NCI-H774 (cell line): ENCODE data around the gene SNX8.
A peak's percentile ranks its signal among the peaks of the same experiment; 100 is the strongest.

Experiments used
- DNase-seq: peaks from one replicate; lab custom pipeline; 2025; lab: John Stamatoyannopoulos, UW

SNX8 gene

DNA sequence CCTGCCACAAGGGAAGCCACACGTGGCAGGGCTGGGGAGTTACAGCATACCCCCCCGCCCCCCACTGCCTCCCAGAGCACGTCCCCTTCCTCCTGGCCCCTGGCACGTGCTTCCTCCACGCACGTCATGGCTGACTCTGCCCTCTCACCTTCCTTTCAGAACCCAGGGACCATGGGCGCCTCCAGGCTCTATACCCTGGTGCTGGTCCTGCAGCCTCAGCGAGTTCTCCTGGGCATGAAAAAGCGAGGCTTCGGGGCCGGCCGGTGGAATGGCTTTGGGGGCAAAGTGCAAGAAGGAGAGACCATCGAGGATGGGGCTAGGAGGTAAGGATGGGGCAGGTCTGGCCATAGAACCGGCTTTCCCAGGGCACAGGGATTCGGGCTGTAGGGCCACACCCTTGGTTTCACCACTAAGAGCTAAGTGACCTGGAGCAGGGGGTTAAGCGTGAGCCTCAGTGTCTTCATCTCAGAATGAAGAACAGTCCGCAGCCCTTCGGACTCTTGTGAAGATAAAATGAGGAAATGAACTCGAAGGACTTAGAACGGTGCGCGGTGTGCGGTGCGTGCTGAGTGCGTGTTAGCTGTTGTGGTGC lies 69.7 kb downstream of the SNX8 start:
- no peak for DNase-seq

DNA sequence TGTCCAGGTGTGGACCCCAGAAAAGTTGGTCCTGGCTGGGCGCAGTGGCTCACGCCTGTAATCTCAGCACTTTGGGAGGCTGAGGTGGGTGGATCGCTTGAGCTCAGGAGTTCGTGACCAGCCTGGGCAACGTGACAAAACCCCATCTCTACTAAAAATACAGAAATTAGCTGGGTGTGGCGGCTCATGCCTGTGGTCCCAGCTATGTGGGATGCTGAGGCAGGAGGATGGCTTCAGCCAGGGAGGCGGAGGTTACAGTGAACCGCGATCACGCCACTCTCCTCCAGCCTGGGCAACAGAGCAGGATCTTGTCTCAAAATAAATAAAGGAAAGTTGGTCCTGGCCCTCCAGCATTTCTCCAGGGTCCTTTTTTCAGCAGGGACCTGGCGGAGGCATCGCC lies 70.8 kb downstream of the SNX8 start:
- no peak for DNase-seq

- DNase-seq, result no peak
Observed at GRCh38 chr7:2242541-2243429, 71.5 kb downstream of the SNX8 start.

- peak; percentile 81 for DNase-seq
Observed at GRCh38 chr7:2241580-2242540, 72.4 kb downstream of the SNX8 start, which contains the start of the genes MRM2 and NUDT1. MRM2 (minus strand) TSS chr7:2242205; CDS start chr7:2242169, 36 bp downstream. NUDT1 (plus strand) TSS chr7:2242226; CDS start chr7:2244575, 2,349 bp downstream.

- DNase-seq, result no peak
Observed at GRCh38 chr7:2239242-2239641, 75.0 kb downstream of the SNX8 start.

DNA sequence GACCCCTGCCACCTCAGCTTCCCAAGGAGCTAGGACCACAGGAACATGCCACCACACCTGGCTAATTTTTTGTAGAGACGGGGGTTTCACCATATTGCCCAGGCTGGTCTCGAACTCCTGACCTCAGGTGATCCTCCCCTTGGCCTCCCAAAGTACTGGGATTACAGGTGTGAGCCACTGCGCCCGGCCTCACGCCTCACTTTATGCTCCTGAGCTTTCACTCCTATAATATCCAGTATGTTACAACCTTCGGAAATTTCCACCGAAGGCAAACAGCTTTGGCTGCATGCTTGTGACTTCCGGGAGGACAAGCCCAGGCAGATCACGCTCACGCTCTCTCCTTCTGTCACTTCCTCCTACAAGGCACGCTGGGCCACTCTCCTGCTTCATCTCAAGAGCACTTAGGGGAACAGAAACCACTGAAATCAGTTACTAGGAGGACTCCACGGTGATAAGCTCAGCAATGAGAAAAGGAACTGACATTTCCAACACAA lies 77.1 kb downstream of the SNX8 start:
- no peak for DNase-seq

GRCh38 chr7:2233926-2234325 lies 80.3 kb downstream of the SNX8 start:
- DNase-seq, result no peak

DNA sequence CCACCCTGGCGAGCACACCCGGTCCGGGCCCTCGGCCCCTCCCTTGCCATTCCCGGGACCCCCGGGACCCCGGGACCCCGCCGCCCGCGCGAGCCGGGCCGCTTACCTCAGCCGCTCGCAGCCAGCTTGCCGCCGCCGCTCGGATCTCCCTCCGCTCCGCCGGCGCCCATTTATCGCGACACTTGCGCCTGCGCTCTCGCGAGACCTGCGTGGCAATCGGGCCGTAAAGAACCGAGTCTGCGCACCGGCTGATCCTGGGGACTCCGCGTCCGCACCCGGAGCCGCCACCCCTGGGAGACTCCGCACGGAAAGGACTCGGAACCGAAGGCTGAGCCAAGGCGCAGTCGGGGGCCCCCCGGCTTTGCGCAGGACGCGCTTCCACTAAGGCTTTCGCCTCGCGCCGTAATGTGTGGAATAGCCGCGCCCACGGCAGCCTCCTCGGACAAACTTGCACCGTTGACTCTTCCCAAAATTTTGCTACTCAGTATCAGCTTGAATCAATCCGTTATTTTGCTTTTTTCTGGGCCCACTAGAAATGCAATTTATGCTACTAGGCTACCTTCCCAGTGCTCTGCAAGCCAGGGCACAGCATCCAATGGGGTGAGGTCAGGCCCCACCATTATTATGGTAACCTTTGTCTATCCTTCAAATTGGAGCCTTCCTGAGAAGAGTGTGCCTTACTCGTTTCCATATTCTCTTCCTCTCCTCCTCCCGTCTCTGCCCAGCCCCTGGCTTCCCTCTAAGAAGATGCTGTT lies 81.3 kb downstream of the SNX8 start, which contains the start of gene MAD1L1:
Gene MAD1L1 (minus strand): TSS at position 180 of the 755 bp plus-strand sequence. CDS start 2,812 bp downstream, outside the sequence.
- DNase-seq, result peak; percentile 73

DNA sequence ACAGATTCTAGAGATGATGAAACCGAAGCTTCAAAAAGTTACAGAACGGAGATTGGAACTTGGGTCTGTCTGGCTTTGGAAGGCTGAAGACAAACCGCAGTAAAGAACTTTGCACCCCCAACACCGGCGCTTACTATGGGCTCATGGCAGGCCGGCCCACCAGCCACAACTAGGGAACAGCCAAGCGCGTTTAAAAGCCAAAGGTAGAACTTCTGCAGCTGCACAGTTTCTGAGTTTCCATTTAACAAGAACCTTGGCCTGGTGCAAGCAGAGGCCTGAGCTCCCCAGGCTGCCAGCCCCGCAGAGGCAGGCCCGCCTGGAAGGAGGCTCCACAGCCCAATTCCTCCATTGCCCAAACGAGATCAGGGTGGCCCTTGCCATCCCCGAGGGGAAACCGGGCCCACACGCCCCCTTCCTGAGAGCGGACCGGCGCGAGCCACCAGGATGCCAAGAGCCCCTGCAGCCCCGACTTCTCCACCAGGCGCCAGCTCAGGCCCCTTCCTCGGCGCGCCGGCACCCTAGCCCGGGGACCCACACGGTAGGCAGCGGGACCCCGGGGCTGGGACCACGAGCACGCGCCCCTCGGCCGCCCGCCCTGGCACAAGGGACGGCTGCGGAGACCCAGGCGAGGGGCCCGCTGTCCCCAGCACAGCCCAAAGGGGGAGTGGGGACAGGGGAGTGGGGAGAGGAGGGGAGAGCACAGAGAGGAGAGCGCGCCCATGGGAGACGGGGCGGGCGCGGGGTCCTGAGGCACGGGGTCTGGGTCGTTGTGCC lies 82.1 kb downstream of the SNX8 start:
- DNase-seq, result no peak

DNA sequence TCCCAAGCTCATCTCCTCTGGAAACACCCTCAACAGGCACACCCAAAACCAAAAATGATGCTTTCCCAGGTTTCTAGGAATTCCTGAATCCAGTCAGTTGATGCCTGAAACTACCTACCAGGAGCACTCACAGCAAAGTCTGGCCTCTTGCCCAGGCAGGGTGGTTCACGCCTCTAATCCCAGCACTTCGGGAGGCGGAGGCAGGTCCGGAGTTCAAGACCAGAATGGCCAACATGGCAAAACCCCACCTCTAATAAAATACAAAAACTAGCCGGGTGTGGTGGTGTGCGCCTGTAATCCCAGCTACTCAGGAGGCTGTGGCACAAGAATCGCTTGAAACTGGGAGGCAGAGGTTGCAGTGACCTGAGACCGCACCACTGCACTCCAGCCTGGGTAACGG lies 83.4 kb downstream of the SNX8 start:
- no peak for DNase-seq

DNA sequence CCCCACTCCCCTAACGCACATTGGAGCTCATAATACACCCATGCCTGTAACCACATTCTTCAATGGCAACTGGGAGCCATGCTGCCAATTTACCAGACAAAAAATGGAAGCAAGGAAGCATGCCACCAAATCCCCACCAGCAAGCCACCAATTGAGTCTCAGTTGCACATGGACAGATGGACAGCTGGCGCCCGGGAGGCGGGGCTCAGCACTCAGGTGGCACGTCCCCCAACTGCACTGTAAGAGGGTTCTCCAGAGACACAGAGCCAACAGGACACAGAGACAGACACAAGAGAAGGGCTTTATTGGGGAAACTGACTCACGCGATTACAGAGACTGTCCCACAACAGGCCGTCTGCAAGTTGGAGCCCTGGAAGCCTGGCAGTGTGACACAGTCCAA lies 84.0 kb downstream of the SNX8 start:
- no peak for DNase-seq

DNA sequence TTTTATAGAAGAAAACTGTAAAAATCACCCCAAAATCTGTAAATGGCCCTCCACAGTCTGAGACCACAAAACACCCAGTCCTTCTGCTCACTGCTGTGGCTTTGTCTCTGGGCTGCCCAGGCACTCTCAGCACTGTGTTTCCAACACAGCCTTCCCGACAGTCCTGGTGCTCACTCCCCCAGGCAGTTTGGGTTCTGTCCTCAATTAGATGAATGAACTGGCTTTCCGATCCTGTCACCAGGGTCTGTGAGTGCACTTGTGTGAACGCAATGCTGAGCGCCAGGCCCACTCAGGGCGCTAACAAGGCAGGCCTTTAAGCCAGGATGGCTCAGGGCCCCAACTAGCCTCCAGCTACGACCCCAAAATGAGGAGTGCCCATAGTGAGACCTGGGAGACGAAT lies 84.8 kb downstream of the SNX8 start:
- DNase-seq, result no peak

DNA sequence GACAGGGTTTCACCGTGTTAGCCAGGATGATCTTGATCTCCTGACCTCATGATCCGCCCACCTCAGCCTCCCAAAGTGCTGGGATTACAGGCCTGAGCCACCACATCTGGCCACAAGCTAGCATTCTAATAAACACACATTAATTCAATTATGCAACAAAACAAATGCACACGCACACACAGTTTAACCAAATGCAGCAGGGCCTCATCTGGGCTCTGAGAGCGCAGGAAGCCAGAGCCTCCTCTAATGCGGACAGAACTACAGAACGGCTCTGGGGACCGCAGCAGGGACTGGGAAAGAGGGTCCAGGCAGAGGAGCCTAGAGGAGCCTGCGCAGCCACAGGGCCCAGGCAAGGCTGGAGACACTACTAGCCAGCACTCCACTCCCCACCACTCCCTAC lies 85.3 kb downstream of the SNX8 start:
- no peak for DNase-seq

GRCh38 chr7:2227699-2228098 lies 86.5 kb downstream of the SNX8 start:
- DNase-seq, result no peak

GRCh38 chr7:2225830-2226229 lies 88.4 kb downstream of the SNX8 start:
- no peak for DNase-seq

DNA sequence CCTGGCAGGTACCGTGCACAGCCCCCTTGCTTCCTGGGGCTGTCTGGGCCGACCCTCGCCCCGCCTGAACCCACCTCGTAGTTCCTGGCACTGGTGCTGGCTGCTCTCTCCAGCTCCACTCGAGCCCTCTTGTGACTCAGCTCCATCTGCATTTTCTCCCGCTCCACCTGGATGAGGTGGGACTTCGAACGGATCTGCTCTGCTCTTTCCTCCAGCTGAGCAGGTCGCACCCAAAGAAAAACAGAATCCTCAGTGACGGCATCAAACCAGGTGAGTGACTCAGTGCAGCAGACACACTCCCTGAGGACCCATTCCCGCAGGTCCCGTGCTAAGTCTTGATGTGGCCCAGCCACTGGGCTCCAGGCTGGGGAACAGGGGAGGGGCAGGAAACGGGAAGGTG lies 88.9 kb downstream of the SNX8 start:
- no peak for DNase-seq

DNA sequence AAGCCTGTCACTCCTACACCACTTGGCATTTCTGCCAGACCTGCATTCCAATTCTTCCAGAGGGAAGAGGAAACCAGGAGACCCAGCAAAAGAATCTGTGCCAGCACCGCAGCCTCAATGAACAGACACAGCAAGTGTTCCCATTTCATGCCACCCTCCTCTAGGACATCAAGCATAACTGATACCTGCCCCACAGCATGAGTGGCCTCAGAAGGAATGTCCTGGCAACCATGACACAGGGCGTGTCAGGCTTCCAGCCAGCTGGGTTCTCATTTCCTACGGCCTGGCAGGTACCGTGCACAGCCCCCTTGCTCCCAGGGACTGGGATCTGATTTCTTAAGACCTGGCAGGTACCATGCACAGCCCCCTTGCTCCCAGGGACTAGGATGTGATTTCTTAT lies 89.3 kb downstream of the SNX8 start:
- DNase-seq, result no peak

- no peak for DNase-seq
Observed at GRCh38 chr7:2224491-2224928, 89.7 kb downstream of the SNX8 start.

DNA sequence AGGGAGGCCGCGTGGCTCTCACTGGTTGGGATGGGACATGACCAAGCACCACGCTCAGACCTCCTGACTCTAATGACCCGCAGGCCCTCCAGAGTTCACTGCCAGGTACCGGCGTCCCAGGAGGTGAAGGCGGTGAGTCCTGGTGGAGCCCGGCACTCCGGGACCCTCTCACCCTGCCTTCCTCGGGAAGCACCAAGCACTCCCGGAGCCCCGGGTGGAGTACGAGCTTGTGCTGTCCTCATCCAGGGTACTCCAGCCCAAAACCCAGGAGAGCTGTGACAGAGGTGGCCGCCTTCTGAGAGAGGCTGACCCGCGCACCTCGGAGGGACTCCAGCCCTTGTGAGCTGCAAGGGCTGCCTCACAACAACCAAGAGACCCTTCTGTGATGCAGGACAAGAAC lies 90.9 kb downstream of the SNX8 start:
- no peak for DNase-seq

- DNase-seq, result no peak
Observed at GRCh38 chr7:2222516-2222915, 91.7 kb downstream of the SNX8 start.
